Mucosa of rectum (tissue), 2 donors: ENCODE data around the gene AJAP1.

Source experiments
- H3K27ac ChIP-seq, 2 donors: one replicate each; pipeline ENCODE4 v1.7.0; 2013; ENCODE audit warnings: inconsistent platforms in 2 of 2, low read depth in 2 of 2, low read length in 2 of 2
- H3K27me3 ChIP-seq, 2 donors: one replicate each; pipeline ENCODE4 v1.7.0; 2013; ENCODE audit warnings: low read length in 2 of 2; ENCODE audit not compliant: control insufficient read depth in 2 of 2, insufficient read depth in 2 of 2
- H3K36me3 ChIP-seq, 2 donors: one replicate each; pipeline ENCODE4 v1.7.0; 2013; ENCODE audit warnings: low read length in 2 of 2; ENCODE audit not compliant: control insufficient read depth in 2 of 2, insufficient read depth in 2 of 2
- H3K4me1 ChIP-seq, 2 donors: one replicate each; pipeline ENCODE4 v1.7.0; 2013; ENCODE audit warnings: low read length in 2 of 2, mild to moderate bottlenecking in 1 of 2; ENCODE audit not compliant: control insufficient read depth in 2 of 2, insufficient read depth in 2 of 2
- H3K4me3 ChIP-seq, 2 donors: one replicate each; pipeline ENCODE4 v1.7.0; 2013; ENCODE audit warnings: low read length in 2 of 2
- H3K9ac ChIP-seq, 2 donors: one replicate each; pipeline ENCODE4 v1.7.0; 2013; ENCODE audit warnings: low read length in 2 of 2, low read depth in 1 of 2, mild to moderate bottlenecking in 1 of 2
- H3K9me3 ChIP-seq, 2 donors: one replicate each; pipeline ENCODE4 v1.7.0; 2013; ENCODE audit warnings: low read length in 2 of 2; ENCODE audit not compliant: control insufficient read depth in 2 of 2
- donor health status: healthy.
- donor health status: Normal muscosa, but diverticular disease.

The AJAP1 gene

GRCh38 chr1:4657244-4657789, 2.9 kb downstream of the AJAP1 start:
- no peak overlapping the region for H3K27ac ChIP-seq
- H3K4me1 ChIP-seq = no peaks in the 10 kb centered on the region
- H3K9ac ChIP-seq = no peak overlapping the region
- H3K4me3 ChIP-seq = no peak overlapping the region
- H3K36me3 ChIP-seq = no peaks in the 10 kb centered on the region
- no peaks in the 10 kb centered on the region for H3K9me3 ChIP-seq
- peaks cover 16 to 23% of the 10 kb centered on the region in 2 donors for H3K27me3 ChIP-seq

- Histone ChIP-seq H3K9me3 (no peaks in the 10 kb centered on the region), H3K27me3 (peaks cover 10 to 20% of the 10 kb centered on the region in 2 donors), H3K27ac (no peak overlapping the region), H3K4me1 (no peaks in the 10 kb centered on the region), H3K9ac (no peak overlapping the region), H3K36me3 (no peaks in the 10 kb centered on the region), H3K4me3 (no peak overlapping the region)
Observed at GRCh38 chr1:4657960-4658541, 3.6 kb downstream of the AJAP1 start.

- H3K9ac ChIP-seq = no peak overlapping the region
- H3K27me3 ChIP-seq = peaks cover 10 to 17% of the 10 kb centered on the region in 2 donors
- H3K27ac ChIP-seq = no peak overlapping the region
- no peak overlapping the region for H3K4me3 ChIP-seq
- no peaks in the 10 kb centered on the region for H3K36me3 ChIP-seq
- H3K4me1 ChIP-seq = no peaks in the 10 kb centered on the region
- H3K9me3 ChIP-seq = no peaks in the 10 kb centered on the region
Observed at GRCh38 chr1:4658643-4659628, 4.5 kb downstream of the AJAP1 start.

- no peak overlapping the region for H3K27ac ChIP-seq
- H3K27me3 ChIP-seq = peaks cover 10 to 17% of the 10 kb centered on the region in 2 donors
Observed at GRCh38 chr1:4660917-4661594, 6.6 kb downstream of the AJAP1 start.

GRCh38 chr1:4661595-4661917, 7.1 kb downstream of the AJAP1 start:
- H3K9ac ChIP-seq = no peak overlapping the region
- H3K27me3 ChIP-seq = peaks cover 10 to 14% of the 10 kb centered on the region in 2 donors
- no peak overlapping the region for H3K4me3 ChIP-seq
- no peaks in the 10 kb centered on the region for H3K36me3 ChIP-seq
- H3K9me3 ChIP-seq = no peaks in the 10 kb centered on the region
- no peak overlapping the region for H3K27ac ChIP-seq
- H3K4me1 ChIP-seq = no peaks in the 10 kb centered on the region

More at GRCh38 chr1:4660917-4661594, 6.6 kb downstream of the AJAP1 start:
- Histone ChIP-seq H3K4me1 (no peaks in the 10 kb centered on the region), H3K4me3 (no peak overlapping the region), H3K36me3 (no peaks in the 10 kb centered on the region), H3K9me3 (no peaks in the 10 kb centered on the region), H3K9ac (no peak overlapping the region)

- Histone ChIP-seq H3K27me3 (peaks cover 9 to 11% of the 10 kb centered on the region in 2 donors), H3K4me1 (no peaks in the 10 kb centered on the region), H3K9ac (no peak overlapping the region), H3K27ac (no peak overlapping the region), H3K36me3 (no peaks in the 10 kb centered on the region), H3K9me3 (no peaks in the 10 kb centered on the region), H3K4me3 (no peak overlapping the region)
Observed at GRCh38 chr1:4662168-4662567, 7.8 kb downstream of the AJAP1 start.

GRCh38 chr1:4662723-4663122, 8.3 kb downstream of the AJAP1 start:
- Histone ChIP-seq H3K27me3 (peaks cover 8 to 9% of the 10 kb centered on the region in 2 donors), H3K9ac (no peak overlapping the region), H3K4me1 (no peaks in the 10 kb centered on the region), H3K4me3 (no peak overlapping the region), H3K36me3 (no peaks in the 10 kb centered on the region), H3K9me3 (no peaks in the 10 kb centered on the region), H3K27ac (no peak overlapping the region)

GRCh38 chr1:4664095-4664494, 9.7 kb downstream of the AJAP1 start:
- Histone ChIP-seq H3K27me3 (peaks cover 5 to 6% of the 10 kb centered on the region in 2 donors), H3K9me3 (no peaks in the 10 kb centered on the region), H3K36me3 (no peaks in the 10 kb centered on the region), H3K4me3 (no peak overlapping the region), H3K9ac (no peak overlapping the region), H3K27ac (no peak overlapping the region), H3K4me1 (no peaks in the 10 kb centered on the region)

- no peaks in the 10 kb centered on the region for H3K4me1 ChIP-seq
- H3K27me3 ChIP-seq = peaks cover 3 to 5% of the 10 kb centered on the region in 2 donors
- H3K36me3 ChIP-seq = no peaks in the 10 kb centered on the region
- no peak overlapping the region for H3K9ac ChIP-seq
- H3K27ac ChIP-seq = no peak overlapping the region
- H3K4me3 ChIP-seq = no peak overlapping the region
- no peaks in the 10 kb centered on the region for H3K9me3 ChIP-seq
Observed at GRCh38 chr1:4664606-4665005, 10.2 kb downstream of the AJAP1 start.

GRCh38 chr1:4665456-4665855, 11.0 kb downstream of the AJAP1 start:
- no peaks in the 10 kb centered on the region for H3K9me3 ChIP-seq
- H3K4me3 ChIP-seq = no peak overlapping the region
- no peak overlapping the region for H3K9ac ChIP-seq
- H3K4me1 ChIP-seq = no peaks in the 10 kb centered on the region
- H3K36me3 ChIP-seq = no peaks in the 10 kb centered on the region
- H3K27ac ChIP-seq = no peak overlapping the region
- peaks cover 0 to under 1% of the 10 kb centered on the region in 2 donors for H3K27me3 ChIP-seq
